NCI-H1092 (cell line): ENCODE data around the gene NR3C2.
"Not testable (repeated sequence)": the region's sequence is repeated elsewhere in the genome, so short reads cannot be mapped to it uniquely, and the experiment has no call there.

Experiments
- DNase-seq: peaks from one replicate; lab custom pipeline; 2025; lab: John Stamatoyannopoulos, UW

NR3C2 gene

GRCh38 chr4:148109216-148109615 lies 333.0 kb downstream of the NR3C2 start:
- DNase-seq: no peak

- DNase-seq: no peak
Measured at GRCh38 chr4:148108766-148109165, 333.4 kb downstream of the NR3C2 start.

- DNase-seq: no peak
Measured at GRCh38 chr4:148103597-148104355, 338.4 kb downstream of the NR3C2 start.

GRCh38 chr4:148101790-148102189 lies 340.4 kb downstream of the NR3C2 start:
- no peak for DNase-seq

- no peak for DNase-seq
Measured at GRCh38 chr4:148101235-148101634, 341.0 kb downstream of the NR3C2 start.

- no peak for DNase-seq
Measured at GRCh38 chr4:148097801-148098200, 344.4 kb downstream of the NR3C2 start.

GRCh38 chr4:148095346-148095923 lies 346.8 kb downstream of the NR3C2 start:
- DNase-seq: no peak

GRCh38 chr4:148094149-148094548 lies 348.1 kb downstream of the NR3C2 start:
- no peak for DNase-seq

GRCh38 chr4:148093065-148093464 lies 349.1 kb downstream of the NR3C2 start:
- DNase-seq: no peak

GRCh38 chr4:148092316-148093014 lies 349.7 kb downstream of the NR3C2 start:
- DNase-seq: no peak

GRCh38 chr4:148091896-148092295 lies 350.3 kb downstream of the NR3C2 start:
- no peak for DNase-seq

GRCh38 chr4:148090503-148091476 lies 351.4 kb downstream of the NR3C2 start:
- no peak for DNase-seq

- no peak for DNase-seq
Measured at GRCh38 chr4:148090029-148090428, 352.2 kb downstream of the NR3C2 start.

GRCh38 chr4:148089624-148090023 lies 352.6 kb downstream of the NR3C2 start:
- DNase-seq: no peak

GRCh38 chr4:148083073-148083472 lies 359.1 kb downstream of the NR3C2 start:
- DNase-seq: not testable (repeated sequence)

GRCh38 chr4:148081745-148082144 lies 360.5 kb downstream of the NR3C2 start:
- no peak for DNase-seq

GRCh38 chr4:148081267-148081666 lies 360.9 kb downstream of the NR3C2 start:
- no peak for DNase-seq

- DNase-seq: no peak
Measured at GRCh38 chr4:148079961-148080360, 362.3 kb downstream of the NR3C2 start.

- DNase-seq: no peak
Measured at GRCh38 chr4:148078061-148078460, 364.2 kb downstream of the NR3C2 start.

GRCh38 chr4:148077581-148077980 lies 364.6 kb downstream of the NR3C2 start:
- no peak for DNase-seq

- DNase-seq: no peak
Measured at GRCh38 chr4:148076964-148077363, 365.2 kb downstream of the NR3C2 start.

GRCh38 chr4:148075438-148075837 lies 366.8 kb downstream of the NR3C2 start:
- no peak for DNase-seq
